ENCODE measurements around the gene CAB39L. TPM values are rescaled to one million over a fixed set of nuclear protein-coding genes. Genes with fewer than 3 reads are reported as not detected.

Gene CAB39L
- total and polyA plus RNA-seq, 2 experiments from 2014 or later = 3.3 to 4.4 TPM

DNA sequence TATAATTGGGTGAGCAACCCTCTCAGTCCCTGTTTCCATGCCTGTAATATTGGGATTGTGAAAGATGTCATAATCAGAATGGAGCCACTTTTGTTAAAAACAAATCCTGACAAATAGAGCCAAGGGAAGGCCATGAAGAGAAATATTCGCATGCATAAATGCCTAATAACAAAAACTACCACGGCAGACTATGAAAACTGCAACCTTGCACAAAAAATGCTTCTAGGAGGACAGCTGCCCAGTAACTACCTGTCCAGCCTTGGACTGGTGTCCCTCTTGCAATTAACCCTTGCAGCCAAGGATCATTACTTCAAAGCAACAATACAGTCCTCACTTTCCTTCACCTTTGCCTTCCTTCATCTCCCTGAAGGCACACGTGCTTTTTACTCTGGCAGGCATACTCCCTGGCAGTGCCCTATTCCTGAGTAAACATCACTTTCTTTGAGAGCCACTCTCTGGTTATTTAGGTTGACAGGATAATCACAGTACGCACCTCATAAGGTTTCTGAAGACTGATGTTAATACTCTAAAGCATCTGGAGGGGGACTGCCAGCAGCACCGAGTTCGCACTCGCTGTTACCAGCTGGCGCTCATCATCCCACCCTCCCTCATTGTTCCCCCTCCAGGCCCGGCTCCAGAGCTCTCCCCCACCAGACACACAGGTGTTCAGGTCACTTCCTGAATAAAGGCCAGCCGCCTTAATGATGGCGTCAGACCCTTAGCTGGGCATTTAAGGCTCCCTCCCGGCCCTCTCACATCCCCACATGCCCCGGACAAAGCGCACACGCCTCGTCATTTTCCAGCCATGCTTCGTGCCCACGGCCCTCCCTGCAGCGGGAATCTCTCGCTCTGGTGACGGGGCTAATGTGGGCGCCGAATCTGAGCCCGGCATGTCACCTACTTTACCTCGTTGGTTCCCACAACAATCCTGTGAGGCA lies 138.8 kb downstream of the CAB39L start:
- ATAC-seq = no peak
- H3K27me3 ChIP-seq (ENCODE audit: insufficient read depth) = no peaks in the 10 kb centered on the region
- no peak overlapping the region for H3K27ac Mint-ChIP-seq

GRCh38 chr13:49304356-49304755 lies 139.5 kb downstream of the CAB39L start:
- Histone ChIP-seq H3K79me2 (replicated peaks; ENCODE audit: insufficient read depth) (no peaks in the 10 kb centered on the region), H4K20me1 (replicated peaks; ENCODE audit: insufficient read depth) (no peaks in the 10 kb centered on the region), H3K36me3 (ENCODE audit: insufficient read depth) (no peaks in the 10 kb centered on the region), H3K4me2 (no peak overlapping the region), H3K9me2 (ENCODE audit: insufficient read depth) (no peaks in the 10 kb centered on the region), H3K27ac (ENCODE audit: low read depth) (no peak overlapping the region), H3K4me1 (ENCODE audit: insufficient read depth) (no peaks in the 10 kb centered on the region; the same call in 1 of the 2 replicates), H2AFZ (no peak overlapping the region), H3K27me3 (ENCODE audit: insufficient read depth) (no peaks in the 10 kb centered on the region), H3K4me3 (no peak overlapping the region), H3F3A (replicated peaks; ENCODE audit: low read depth) (no peaks in the 10 kb centered on the region)
- ATAC-seq = no peak
- Mint-ChIP-seq H3K9me3 (no peaks in the 10 kb centered on the region), H3K27ac (no peak overlapping the region), H3K4me3 (no peak overlapping the region), H3K27me3 (ENCODE audit: insufficient read depth, low read depth, poor library complexity) (peaks cover 6% of the 10 kb centered on the region), H3K36me3 (ENCODE audit: low read depth) (no peaks in the 10 kb centered on the region), H3K4me1 (peaks cover 33% of the 10 kb centered on the region)
- no peak for TF ChIP-seq ZNF462 (CRISPR knock-in tag; IDR thresholded peaks at IDR 0.05)
- no peak for TF ChIP-seq JUNB (IDR thresholded peaks at IDR 0.05; ENCODE audit: unreplicated experiment)
- TF ChIP-seq POLR2AphosphoS5 (IDR thresholded peaks at IDR 0.05; ENCODE audit: low read depth) = no peak
- no peak for DNase-seq (ENCODE audit: low spot score)

More for the DNA sequence above, 138.8 kb downstream of the CAB39L start:
- H3K4me2 ChIP-seq = no peak overlapping the region
- H3K9me3 Mint-ChIP-seq = no peaks in the 10 kb centered on the region
- H3K36me3 ChIP-seq (ENCODE audit: insufficient read depth) = no peaks in the 10 kb centered on the region
- no peak overlapping the region for H3K27ac ChIP-seq (ENCODE audit: low read depth)
- no peak for TF ChIP-seq STAT1 (IDR thresholded peaks at IDR 0.05; ENCODE audit: unreplicated experiment)
- peaks cover 30% of the 10 kb centered on the region for H3K4me1 Mint-ChIP-seq
- no peaks in the 10 kb centered on the region for H3K9me2 ChIP-seq (ENCODE audit: insufficient read depth)
- H4K20me1 ChIP-seq (replicated peaks; ENCODE audit: insufficient read depth) = no peaks in the 10 kb centered on the region
- DNase-seq (ENCODE audit: low spot score) = no peak
- H3K27me3 Mint-ChIP-seq (ENCODE audit: insufficient read depth, low read depth, poor library complexity) = peaks cover 8% of the 10 kb centered on the region
- no peaks in the 10 kb centered on the region for H3F3A ChIP-seq (replicated peaks; ENCODE audit: low read depth)
- no peaks in the 10 kb centered on the region for H3K79me2 ChIP-seq (replicated peaks; ENCODE audit: insufficient read depth)
- no peaks in the 10 kb centered on the region for H3K36me3 Mint-ChIP-seq (ENCODE audit: low read depth)
- H2AFZ ChIP-seq = no peak overlapping the region
- H3K4me1 ChIP-seq (ENCODE audit: insufficient read depth) = no peaks in the 10 kb centered on the region; the same call in 1 of the 2 replicates
- no peak overlapping the region for H3K4me3 Mint-ChIP-seq
- no peak overlapping the region for H3K4me3 ChIP-seq

Data from GM23338 (cell line).